Lower lobe of right lung (tissue), 2 donors: ENCODE results near the gene EMX2. TPM values are rescaled to one million over a fixed set of nuclear protein-coding genes. Genes with fewer than 3 reads are reported as not detected.
"Not testable (repeated sequence)": the region's sequence is repeated elsewhere in the genome, so short reads cannot be mapped to it uniquely, and the experiment has no call there.

Experiments
- ATAC-seq, 2 donors: fragments of 200-7000 bp; cut with Tn5 transposase; one replicate each; pipeline ENCODE4 v1.9.1; 2020 to 2022; ENCODE audit warnings: mild to moderate bottlenecking in 2 of 2, moderate library complexity in 2 of 2
- DNase-seq: peaks from one replicate; pipeline ENCODE4 v3.0.0-alpha.2; 2020
- H3K27ac ChIP-seq: fragments of 200-600 bp; one replicate; pipeline ENCODE4 v1.8.0; 2022
- H3K27me3 ChIP-seq: fragments of 200-600 bp; one replicate; pipeline ENCODE4 v1.8.0; 2022; ENCODE audit warnings: low read depth
- H3K36me3 ChIP-seq: fragments of 200-600 bp; one replicate; pipeline ENCODE4 v1.8.0; 2022; ENCODE audit warnings: mild to moderate bottlenecking
- H3K4me1 ChIP-seq: fragments of 200-600 bp; one replicate; pipeline ENCODE4 v1.8.0; 2022
- H3K4me3 ChIP-seq: fragments of 200-600 bp; one replicate; pipeline ENCODE4 v1.8.0; 2022; ENCODE audit warnings: mild to moderate bottlenecking
- H3K9me3 ChIP-seq: fragments of 200-600 bp; one replicate; pipeline ENCODE4 v1.8.0; 2022
- intact Hi-C: fragments of 100-400 bp; cut with DNase I; formaldehyde crosslinking; loops from one replicate; pipeline ENCODE4 v1.11.0; 2022
- total RNA-seq: library from RNA; stranded (reverse); fragmentation: NEBNext Ultra II Directional; extraction: Animal tissue kit (Norgen Biotek cat#: 25700); gene quantifications from one replicate; pipeline ENCODE4 v1.2.1, GENCODE V29; 2021
- TF ChIP-seq, protein P1 (sequence below): fragments of 200-600 bp; IDR thresholded peaks from one replicate; pipeline ENCODE4 v1.8.0; 2022; ENCODE audit warnings: antibody characterized with exemption, mild to moderate bottlenecking
- donor health status: DM: no; HTN: yes; CAD: no; lungs with severe emphysema.

Gene EMX2
- total RNA-seq, 1 donor from 2014 or later: not detected

DNA sequence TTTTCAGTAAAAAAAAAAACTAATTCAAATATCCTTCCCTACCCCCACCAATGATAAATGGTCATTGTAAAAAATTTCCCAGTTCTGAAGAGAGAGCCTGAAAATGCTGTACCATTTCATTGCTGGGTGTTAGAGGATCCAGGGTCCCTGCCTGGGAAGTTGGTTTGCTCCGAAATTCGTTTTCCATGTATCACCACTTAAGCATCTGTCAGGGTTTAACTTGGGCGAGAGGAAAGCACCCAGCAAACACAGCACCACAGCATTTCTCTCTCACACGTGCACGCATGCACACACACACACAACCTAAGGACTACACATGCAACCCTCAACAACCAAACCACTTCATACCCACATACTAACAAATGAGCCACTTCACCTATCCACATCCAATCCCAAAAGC is 42.1 kb upstream of the EMX2 start:
- Histone ChIP-seq H3K4me1 (no peaks in the 10 kb centered on the region), H3K4me3 (no peak overlapping the region), H3K36me3 (no peaks in the 10 kb centered on the region), H3K27ac (no peak overlapping the region), H3K27me3 (peaks cover 7% of the 10 kb centered on the region), H3K9me3 (no peaks in the 10 kb centered on the region)
- intact Hi-C loops: no loop called here
- no peak for ATAC-seq
- DNase-seq: no peak
- TF ChIP-seq, protein P1, sequence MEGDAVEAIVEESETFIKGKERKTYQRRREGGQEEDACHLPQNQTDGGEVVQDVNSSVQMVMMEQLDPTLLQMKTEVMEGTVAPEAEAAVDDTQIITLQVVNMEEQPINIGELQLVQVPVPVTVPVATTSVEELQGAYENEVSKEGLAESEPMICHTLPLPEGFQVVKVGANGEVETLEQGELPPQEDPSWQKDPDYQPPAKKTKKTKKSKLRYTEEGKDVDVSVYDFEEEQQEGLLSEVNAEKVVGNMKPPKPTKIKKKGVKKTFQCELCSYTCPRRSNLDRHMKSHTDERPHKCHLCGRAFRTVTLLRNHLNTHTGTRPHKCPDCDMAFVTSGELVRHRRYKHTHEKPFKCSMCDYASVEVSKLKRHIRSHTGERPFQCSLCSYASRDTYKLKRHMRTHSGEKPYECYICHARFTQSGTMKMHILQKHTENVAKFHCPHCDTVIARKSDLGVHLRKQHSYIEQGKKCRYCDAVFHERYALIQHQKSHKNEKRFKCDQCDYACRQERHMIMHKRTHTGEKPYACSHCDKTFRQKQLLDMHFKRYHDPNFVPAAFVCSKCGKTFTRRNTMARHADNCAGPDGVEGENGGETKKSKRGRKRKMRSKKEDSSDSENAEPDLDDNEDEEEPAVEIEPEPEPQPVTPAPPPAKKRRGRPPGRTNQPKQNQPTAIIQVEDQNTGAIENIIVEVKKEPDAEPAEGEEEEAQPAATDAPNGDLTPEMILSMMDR: no peak

DNA sequence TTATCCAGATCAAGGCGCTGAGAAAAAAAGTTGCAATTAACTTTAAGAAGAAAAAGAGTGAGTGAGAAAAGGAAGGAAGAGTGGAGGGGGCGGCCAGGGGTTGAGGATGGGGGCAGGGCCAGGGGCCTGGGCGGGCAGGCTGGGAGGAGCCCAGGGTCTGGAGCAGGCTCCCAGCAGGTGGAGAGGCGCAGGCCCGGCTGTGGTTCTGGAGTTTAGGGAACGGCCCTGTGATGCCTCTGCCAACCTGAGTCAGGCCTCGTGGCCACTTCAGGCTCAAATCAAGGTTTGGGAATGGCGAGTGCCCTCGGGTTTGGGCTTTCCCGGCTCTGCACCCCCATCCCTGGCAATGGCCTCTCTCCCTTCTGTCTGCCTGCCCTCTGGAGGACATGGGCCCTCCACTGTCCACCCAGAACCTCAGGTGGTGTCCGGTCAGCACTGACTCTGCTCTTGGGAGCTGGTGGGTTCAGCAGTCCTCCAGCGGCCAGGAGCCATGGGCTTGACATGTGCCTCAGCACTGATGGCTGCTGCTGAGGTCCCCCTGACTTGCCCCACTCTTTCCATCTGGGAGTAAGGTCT is 41.0 kb upstream of the EMX2 start:
- intact Hi-C loops: no loop called here
- no peak overlapping the region for H3K27ac ChIP-seq
- H3K9me3 ChIP-seq: no peaks in the 10 kb centered on the region
- ATAC-seq: no peak
- no peak overlapping the region for H3K4me3 ChIP-seq
- H3K36me3 ChIP-seq: no peaks in the 10 kb centered on the region
- peaks cover 7% of the 10 kb centered on the region for H3K27me3 ChIP-seq
- TF ChIP-seq, protein P1: no peak
- no peak for DNase-seq
- H3K4me1 ChIP-seq: no peaks in the 10 kb centered on the region

DNA sequence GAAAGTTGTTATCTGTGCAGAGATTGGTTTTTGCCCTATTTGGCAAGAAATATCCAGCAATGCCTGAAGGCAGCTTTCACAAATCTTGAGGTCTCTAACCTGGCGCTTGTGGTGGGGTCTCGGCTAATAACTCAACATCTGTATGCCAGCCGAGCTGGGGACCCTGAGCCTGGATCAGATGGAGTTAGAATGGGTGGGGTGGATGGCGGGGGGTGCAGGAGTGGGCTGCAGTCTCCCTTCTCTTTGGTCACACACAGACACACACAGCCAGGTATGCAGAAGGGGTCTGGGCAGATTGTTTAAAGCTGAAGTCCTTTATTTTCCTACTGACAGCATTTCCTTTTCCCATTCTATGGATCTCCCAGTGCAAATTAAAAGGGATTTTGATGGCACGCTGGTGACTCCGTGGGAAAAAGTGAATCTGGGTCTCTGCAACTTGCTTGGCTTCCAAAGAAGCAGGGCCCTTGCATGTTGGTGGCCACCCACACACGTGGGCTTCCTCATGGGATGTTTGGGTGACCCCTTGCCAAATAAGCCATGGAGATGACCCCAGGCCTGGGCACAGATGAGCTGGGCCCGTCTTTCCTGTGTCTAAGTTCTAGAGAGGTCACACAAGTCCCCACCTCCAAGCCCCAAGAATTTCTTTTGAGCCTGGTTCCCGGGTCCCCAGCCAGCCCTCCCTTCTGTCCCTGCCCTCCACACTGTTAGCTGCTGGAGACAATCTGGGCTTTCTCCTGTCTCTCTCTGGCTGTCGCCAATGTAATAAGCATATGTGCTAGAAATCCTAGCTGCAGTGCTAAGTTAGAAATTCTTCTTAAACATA is 39.9 kb upstream of the EMX2 start:
- Histone ChIP-seq H3K36me3 (no peaks in the 10 kb centered on the region), H3K9me3 (no peaks in the 10 kb centered on the region), H3K4me1 (no peaks in the 10 kb centered on the region), H3K27ac (no peak overlapping the region), H3K4me3 (no peak overlapping the region), H3K27me3 (peaks cover 7% of the 10 kb centered on the region)
- no peak for DNase-seq
- intact Hi-C loops: no loop called here
- ATAC-seq: no peak
- TF ChIP-seq, protein P1: no peak

DNA sequence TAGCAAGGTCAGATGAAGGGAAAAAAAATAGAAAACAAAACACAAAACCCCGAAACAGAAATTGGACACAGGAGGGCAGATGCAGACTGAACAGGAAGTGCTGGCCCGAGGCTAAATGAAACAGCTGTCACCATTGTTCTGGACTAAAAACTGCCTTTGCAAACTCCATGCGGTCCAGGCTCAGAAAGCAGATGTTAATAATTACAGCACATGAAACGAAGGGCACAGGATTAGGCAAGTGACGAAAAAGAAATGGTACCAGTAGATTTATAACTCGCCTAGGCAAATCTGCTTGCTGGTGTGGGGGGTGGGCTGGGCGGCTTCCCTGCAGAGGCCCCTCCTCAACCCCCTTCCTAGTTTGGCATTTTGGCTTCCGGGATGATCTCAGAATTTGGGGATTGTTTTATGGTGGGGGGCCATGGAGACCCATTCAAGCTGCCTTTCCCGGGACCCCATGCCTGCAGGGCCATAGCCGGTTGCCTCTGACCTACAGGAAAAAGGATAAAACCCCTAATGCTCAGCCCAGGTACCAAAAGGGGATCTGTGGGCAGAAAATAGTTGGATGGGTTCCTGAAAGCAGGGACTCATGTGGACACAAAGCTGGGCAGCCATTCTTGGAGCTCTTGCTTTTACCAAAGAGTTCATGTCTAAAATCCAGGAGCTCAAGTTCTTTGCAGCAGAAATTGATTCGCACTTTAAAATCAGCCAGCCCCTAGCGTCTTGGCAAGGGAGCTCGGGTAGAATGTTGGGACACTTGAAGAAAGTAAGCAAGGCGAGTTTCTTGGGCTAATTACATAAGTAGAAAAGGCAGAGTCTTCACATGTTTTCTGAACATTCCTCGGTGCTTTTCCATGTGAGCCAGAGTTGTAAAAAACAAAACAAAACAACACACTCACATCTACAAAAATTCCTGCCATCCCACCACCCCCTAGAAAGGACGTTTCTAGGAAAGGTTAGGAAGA is 39.0 kb upstream of the EMX2 start:
- TF ChIP-seq, protein P1: no peak
- Histone ChIP-seq H3K36me3 (no peaks in the 10 kb centered on the region), H3K4me1 (no peaks in the 10 kb centered on the region), H3K27ac (no peak overlapping the region), H3K27me3 (peaks cover 7% of the 10 kb centered on the region), H3K4me3 (no peak overlapping the region), H3K9me3 (no peaks in the 10 kb centered on the region)
- DNase-seq: no peak
- intact Hi-C loops: no loop called here
- ATAC-seq: no peak

DNA sequence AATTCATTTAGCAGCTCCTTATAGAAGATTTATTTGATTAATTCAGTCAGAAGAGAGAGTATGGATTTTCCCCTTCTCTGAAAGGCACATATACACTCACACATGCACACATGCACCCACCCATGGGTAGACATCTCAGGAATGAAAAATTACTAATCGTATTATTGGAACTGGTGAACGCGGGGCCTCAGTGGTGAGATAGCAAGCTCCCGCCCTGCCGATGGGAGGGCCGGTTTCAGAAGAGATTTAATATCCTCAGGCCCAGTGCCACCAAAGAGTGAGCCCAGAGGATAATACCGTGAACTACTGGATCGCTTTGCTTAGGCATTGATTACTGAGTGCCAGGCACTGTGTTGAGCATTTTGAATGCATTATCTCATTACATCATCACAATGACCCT is 38.0 kb upstream of the EMX2 start:
- peaks cover 11% of the 10 kb centered on the region for H3K27me3 ChIP-seq
- TF ChIP-seq, protein P1: no peak
- DNase-seq (no peak), ATAC-seq (no peak)
- no peaks in the 10 kb centered on the region for H3K9me3 ChIP-seq
- no peak overlapping the region for H3K4me3 ChIP-seq
- no peak overlapping the region for H3K27ac ChIP-seq
- H3K36me3 ChIP-seq: no peaks in the 10 kb centered on the region
- no peaks in the 10 kb centered on the region for H3K4me1 ChIP-seq
- intact Hi-C loops: no loop called here

GRCh38 chr10:117507081-117507480 is 35.5 kb upstream of the EMX2 start:
- H3K9me3 ChIP-seq, H3K4me3 ChIP-seq, ATAC-seq, H3K36me3 ChIP-seq, intact Hi-C loops, H3K27ac ChIP-seq, DNase-seq, H3K4me1 ChIP-seq: not testable (repeated sequence)
- H3K27me3 ChIP-seq: peaks cover 11% of the 10 kb centered on the region
